GM12878 (cell line): ENCODE measurements around the gene SELPLG.

Experiments used
- CBFB ChIP-seq: IDR thresholded peaks from 2 replicates; pipeline ENCODE4 v1.6.1; 2016; ENCODE audit warnings: antibody characterized with exemption, low read depth
- ETV6 ChIP-seq, 2 experiments: fragments of 450-650 bp in 1 of 2; IDR thresholded peaks in 1 of 2; conservative IDR thresholded peaks in 1 of 2; 2 replicates each; pipeline ENCODE4 v1.6.1; 2014; ENCODE audit warnings: antibody characterized with exemption in 1 of 2, borderline replicate concordance in 1 of 2, low read depth in 1 of 2, mild to moderate bottlenecking in 1 of 2, moderate library complexity in 1 of 2
- GABPA ChIP-seq: IDR thresholded peaks from 2 replicates; pipeline ENCODE4 v1.6.1; 2014; ENCODE audit warnings: antibody characterized with exemption, low read depth, mild to moderate bottlenecking, inconsistent platforms
- NR2C1 ChIP-seq: fragments of 450-650 bp; IDR thresholded peaks from 2 replicates; pipeline ENCODE4 v1.6.1; 2017; ENCODE audit warnings: antibody characterized with exemption, mild to moderate bottlenecking, moderate library complexity
- POLR2A ChIP-seq: IDR thresholded peaks from 2 replicates; pipeline ENCODE4 v1.6.1; 2011; ENCODE audit warnings: low read depth, mild to moderate bottlenecking, low read length
- POLR2AphosphoS5 ChIP-seq: IDR thresholded peaks from 2 replicates; pipeline ENCODE4 v1.6.1; 2011; ENCODE audit warnings: mild to moderate bottlenecking, low read length, inconsistent platforms
- RB1 ChIP-seq: fragments of 450-650 bp; formaldehyde crosslinking; IDR thresholded peaks from 2 replicates; pipeline ENCODE4 v1.6.1; 2017; ENCODE audit warnings: mild to moderate bottlenecking, borderline replicate concordance
- RFX5 ChIP-seq: IDR thresholded peaks from 2 replicates; pipeline ENCODE4 v1.6.1; 2011; ENCODE audit warnings: low read depth, low read length, improper control_type of control experiment
- SUZ12 ChIP-seq: fragments of 200-600 bp; sonication (generic); IDR thresholded peaks from one replicate; pipeline ENCODE4 v1.6.1; 2018; ENCODE audit warnings: antibody characterized with exemption, mild to moderate bottlenecking; ENCODE audit not compliant: unreplicated experiment
- ZZZ3 ChIP-seq: IDR thresholded peaks from 2 replicates; pipeline ENCODE4 v1.6.1; 2011; ENCODE audit warnings: low read depth; ENCODE audit not compliant: control insufficient read depth, insufficient read length
- TF ChIP-seq, protein P1 (sequence below), 3 experiments: IDR thresholded peaks in 2 of 3; conservative IDR thresholded peaks in 1 of 3; 2 replicates each; pipeline ENCODE4 v1.5.1; 2011; ENCODE audit warnings: low read depth in 3 of 3, low read length in 3 of 3, mild to moderate bottlenecking in 3 of 3, control low read depth in 2 of 3, moderate library complexity in 2 of 3, inconsistent platforms in 1 of 3, mixed read lengths in 1 of 3; ENCODE audit not compliant: control insufficient read depth in 2 of 3, insufficient read depth in 1 of 3; ENCODE audit errors: extremely low read depth in 1 of 3

DNA sequence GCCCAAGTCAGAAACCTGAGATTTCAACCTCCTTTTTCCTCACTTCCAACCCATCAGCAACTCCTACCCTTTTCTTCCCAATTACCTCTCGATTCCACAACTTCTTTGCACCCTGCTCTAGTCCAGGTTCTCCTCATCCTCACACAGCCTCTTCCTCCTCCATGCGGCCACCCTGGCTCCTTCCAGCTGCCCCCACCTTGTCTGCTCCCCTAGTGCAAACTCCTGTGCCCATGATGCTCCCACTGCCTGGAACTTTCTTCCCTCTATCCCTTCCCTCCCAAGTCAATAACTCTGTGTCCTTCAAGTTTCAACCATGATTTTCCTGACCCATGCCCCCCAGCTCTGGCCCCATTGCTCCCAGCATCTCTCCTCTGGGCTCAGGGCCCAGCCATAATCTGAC, 17.3 kb downstream of the SELPLG start:
- TF ChIP-seq ETV6 (conservative IDR thresholded peaks at IDR 0.05 in 1 of 2, IDR thresholded peaks at IDR 0.05 in 1 of 2; ENCODE audit: borderline replicate concordance in 1 of 2, low read depth in 1 of 2) = no peak
- TF ChIP-seq NR2C1 = no peak
- TF ChIP-seq RFX5 = no peak
- TF ChIP-seq SUZ12 = no peak
- TF ChIP-seq CBFB = no peak
- no peak for TF ChIP-seq RB1
- TF ChIP-seq ZZZ3 = no peak
- TF ChIP-seq, protein P1, sequence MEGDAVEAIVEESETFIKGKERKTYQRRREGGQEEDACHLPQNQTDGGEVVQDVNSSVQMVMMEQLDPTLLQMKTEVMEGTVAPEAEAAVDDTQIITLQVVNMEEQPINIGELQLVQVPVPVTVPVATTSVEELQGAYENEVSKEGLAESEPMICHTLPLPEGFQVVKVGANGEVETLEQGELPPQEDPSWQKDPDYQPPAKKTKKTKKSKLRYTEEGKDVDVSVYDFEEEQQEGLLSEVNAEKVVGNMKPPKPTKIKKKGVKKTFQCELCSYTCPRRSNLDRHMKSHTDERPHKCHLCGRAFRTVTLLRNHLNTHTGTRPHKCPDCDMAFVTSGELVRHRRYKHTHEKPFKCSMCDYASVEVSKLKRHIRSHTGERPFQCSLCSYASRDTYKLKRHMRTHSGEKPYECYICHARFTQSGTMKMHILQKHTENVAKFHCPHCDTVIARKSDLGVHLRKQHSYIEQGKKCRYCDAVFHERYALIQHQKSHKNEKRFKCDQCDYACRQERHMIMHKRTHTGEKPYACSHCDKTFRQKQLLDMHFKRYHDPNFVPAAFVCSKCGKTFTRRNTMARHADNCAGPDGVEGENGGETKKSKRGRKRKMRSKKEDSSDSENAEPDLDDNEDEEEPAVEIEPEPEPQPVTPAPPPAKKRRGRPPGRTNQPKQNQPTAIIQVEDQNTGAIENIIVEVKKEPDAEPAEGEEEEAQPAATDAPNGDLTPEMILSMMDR (IDR thresholded peaks at IDR 0.05 in 2 of 3, conservative IDR thresholded peaks at IDR 0.05 in 1 of 3; ENCODE audit: control insufficient read depth in 2 of 3, extremely low read depth in 1 of 3, insufficient read depth in 1 of 3, low read depth in 3 of 3, low read length in 3 of 3) = no peak
- TF ChIP-seq GABPA = no peak
- no peak for TF ChIP-seq POLR2AphosphoS5
- TF ChIP-seq POLR2A = no peak
